Measurements from ENCODE around the gene PLD6.
A peak's percentile ranks its signal among the peaks of the same experiment; 100 is the strongest.

Gene PLD6

DNA sequence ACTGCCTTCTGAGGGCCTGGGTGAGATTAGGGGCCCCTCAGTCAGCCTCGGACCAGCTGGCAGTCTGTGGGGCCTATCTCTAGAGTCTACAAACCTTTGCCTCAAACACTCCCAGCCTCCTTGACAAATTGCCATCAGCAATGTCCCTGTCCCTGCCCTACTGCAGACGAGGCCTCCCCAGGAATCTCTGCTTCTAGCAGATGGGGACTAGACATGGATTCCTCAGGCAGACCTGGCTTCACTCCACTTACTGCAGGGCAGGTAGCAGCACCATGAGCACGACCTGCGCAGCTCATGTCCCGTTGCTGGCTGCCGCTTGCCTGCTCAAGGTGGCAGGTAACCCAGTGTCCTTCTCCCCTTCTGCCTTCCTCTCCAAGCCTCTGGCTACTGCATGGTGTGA is 49.1 kb downstream of the PLD6 start:
- no peak for FAIRE-seq
- no peak for DNase-seq (ENCODE audit: low spot score)

DNA sequence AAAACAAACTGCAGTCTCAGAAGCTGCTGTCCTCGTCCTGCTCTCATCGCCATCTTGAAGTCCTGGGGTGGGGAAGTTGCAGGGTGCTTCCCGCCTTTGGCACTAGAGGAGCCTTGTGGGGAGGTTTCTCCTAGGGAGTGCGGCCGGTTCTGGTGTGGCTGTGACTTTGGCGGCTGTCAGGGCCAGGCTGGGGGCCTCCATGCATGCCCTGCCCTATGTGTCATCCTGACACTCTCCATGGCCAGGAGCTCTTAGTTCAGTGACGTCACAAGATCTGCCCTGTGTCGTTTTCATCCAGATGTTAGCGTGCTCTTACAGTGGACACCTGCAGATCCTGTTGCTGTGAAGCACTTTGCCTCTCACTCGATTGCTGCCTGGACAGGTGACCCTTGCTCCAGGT is 49.6 kb downstream of the PLD6 start:
- FAIRE-seq (peak; percentile 46), DNase-seq (ENCODE audit: low spot score) (no peak)

DNA sequence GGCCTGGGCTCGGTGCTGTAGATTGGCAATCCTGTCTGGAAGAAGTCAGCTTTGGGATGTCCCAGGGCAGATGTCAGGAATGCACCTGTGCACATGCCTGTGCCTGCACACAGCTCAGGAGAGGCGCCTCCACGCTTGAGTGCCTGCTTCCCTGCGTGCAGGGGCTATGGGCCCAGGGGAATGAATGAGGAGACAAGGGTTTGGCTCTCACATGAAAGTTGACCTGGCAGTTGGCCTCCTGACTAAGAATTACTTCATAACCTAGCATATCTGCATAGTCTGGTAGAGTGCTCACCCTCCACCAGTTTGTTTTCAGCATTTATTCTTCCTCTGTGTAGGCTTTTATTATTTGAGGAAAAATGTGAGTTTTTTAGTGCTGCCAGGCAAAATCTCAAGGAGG is 50.0 kb downstream of the PLD6 start:
- DNase-seq (ENCODE audit: low spot score) = no peak
- no peak for FAIRE-seq

DNA sequence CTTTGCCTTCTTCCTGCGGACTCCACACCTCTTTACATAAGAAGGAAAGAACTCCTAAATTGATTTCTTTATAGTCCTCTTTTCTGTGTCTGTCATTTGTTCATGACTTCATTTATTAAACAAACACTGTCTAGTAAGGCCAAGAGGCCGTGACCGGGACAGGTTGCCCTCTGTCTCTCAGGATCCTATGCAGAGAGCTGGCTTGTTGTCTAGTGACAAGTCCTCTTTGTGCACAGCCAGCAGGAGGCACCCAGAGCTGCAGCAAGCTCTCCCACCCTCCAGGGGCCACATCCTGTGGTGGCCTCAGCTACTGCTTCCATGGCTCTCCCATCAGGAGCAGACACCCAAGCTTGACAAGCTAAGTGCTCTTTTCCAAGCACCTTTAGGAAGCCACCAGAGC is 50.6 kb downstream of the PLD6 start:
- FAIRE-seq (no peak), DNase-seq (ENCODE audit: low spot score) (no peak)

DNA sequence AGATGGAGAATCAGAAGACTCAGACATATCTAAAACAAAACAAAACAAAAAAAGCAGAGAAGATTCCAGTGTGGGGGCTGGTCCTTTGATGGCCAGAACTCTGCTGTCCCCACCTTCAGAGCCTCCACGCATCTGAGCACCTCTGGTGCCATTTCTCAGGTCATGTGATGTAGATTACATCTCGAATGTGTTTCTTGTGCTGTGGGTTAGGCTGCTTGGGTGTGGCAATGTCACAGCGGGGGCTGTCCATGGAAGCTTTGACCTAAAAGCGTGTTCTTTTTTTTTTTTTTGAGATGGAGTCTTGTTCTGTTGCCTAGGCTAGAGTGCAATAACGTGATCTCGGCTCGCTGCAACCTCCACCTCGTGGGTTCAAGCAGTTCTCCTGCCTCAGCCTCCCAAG is 51.2 kb downstream of the PLD6 start:
- FAIRE-seq (no peak), DNase-seq (ENCODE audit: low spot score) (no peak)

DNA sequence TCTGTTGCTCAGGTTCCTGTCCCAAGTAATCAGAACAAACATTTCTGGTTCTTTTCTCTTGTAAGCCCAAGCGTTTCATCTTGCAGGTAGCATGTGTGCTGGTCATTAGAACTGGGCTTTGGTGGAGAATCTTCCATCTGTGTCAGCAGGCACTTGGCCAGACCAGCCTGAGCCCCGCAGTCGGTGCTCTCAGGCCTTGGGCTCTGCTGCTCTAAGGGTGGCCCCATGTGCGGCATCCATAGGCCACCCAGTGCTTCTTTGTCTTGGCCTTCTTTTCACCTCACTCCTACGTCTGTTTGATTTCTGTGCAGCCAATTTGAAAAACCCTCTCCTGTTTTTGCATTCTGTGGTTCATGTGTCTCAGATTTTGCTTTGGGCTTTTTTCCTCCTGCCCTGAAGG is 51.6 kb downstream of the PLD6 start:
- DNase-seq (ENCODE audit: low spot score) = no peak
- FAIRE-seq = no peak

DNA sequence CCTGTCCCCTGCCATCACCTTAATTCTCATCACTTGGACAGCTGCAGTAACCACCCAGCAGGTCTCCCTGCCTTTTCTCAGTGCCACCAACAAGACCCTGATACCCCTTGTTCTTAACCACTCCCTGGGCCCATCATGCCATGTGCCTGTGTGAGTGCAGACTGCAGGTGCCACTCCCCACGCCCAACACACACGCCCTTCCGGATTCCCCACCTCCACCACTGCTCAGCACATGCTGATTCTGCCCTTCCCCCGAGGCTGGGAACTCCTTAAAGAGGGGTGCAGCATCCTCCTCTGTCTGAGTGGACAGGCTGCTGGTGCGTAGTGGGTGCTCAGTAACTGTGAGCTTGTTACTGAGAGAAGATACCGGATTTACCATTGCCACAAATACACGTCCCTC is 52.4 kb downstream of the PLD6 start:
- FAIRE-seq = no peak
- no peak for DNase-seq (ENCODE audit: low spot score)

DNA sequence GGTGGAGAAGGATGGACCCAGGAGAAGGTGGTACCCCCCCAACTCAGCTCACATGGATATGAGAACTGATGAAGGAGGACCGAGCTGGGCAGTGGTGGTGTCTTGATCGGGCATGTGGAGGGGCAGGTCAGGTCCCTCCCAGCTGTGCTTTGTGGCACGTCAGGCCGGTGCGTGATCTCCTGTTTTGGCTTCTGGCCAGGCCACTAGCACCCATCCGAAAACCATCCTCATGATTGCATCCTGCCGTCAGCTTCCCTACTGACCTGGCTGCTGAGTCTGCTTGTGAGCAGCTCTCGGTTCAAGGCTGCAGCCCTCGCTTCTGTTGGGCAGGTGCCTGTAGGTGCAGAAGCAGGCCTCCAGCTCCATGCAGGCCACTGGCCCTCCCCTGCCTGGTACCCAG is 53.1 kb downstream of the PLD6 start:
- FAIRE-seq = no peak
- no peak for DNase-seq (ENCODE audit: low spot score)

DNA sequence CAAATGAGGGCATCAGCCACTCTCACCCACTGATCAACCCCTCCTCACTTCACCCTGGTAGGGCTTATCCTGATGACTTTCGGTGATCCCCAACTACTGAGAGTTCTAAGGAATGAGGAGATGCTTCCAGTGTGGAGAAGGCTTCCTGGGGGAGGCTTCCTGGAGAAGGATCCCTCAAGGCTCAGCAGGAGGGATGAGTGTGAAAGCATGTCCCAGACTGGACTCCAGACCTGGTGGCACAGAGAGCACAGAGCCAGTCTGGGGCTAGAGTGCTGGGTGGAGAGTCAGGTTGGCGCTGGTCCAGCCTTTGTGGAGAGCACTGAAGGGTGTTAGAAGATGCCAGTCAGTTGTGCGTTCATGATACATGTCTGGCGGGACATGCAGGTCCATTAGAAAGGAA is 53.7 kb downstream of the PLD6 start:
- peak; percentile 28 for DNase-seq (ENCODE audit: low spot score)
- no peak for FAIRE-seq

DNA sequence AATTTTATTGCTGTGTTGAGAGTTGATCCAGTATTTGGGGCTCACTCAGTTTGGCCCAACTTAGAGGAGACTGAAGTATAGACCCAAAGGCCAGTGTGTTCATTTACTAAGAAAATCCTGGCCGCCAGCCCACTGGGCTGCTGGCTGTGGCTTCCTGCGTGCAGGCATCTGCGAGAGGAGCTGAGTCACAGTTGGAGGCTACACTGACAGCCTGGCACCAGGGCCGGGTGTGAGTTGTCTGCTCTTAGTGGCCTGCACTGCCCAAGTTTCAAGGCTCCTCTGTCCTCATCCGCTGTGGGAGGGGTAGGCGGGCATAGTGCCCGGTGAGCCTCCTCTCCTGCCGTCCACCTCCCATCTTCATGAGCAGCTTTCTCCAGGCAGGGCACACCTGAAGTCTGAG is 54.2 kb downstream of the PLD6 start:
- DNase-seq (ENCODE audit: low spot score) (peak; percentile 93), FAIRE-seq (peak; percentile 52)

DNA sequence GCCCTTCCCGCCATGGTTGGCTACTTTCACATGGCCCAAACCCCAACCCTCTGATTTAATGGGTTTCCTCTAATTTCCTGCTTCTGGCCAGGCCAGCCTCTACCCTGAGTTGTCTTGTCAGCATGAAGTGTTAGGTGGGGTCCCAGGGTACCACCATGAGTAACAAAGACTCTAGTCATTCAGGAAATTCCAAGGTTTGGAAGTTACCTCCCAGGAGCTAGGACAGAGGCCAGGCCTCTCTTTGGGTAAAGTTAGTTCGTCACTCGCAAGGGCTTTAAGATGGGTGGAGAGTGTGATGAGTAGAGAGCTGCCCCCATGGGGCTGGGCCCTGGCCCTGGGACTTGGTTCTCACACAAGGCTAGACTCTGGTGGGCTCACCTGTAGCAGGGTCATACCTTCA is 54.6 kb downstream of the PLD6 start:
- DNase-seq (ENCODE audit: low spot score) (peak; percentile 22), FAIRE-seq (no peak)

DNA sequence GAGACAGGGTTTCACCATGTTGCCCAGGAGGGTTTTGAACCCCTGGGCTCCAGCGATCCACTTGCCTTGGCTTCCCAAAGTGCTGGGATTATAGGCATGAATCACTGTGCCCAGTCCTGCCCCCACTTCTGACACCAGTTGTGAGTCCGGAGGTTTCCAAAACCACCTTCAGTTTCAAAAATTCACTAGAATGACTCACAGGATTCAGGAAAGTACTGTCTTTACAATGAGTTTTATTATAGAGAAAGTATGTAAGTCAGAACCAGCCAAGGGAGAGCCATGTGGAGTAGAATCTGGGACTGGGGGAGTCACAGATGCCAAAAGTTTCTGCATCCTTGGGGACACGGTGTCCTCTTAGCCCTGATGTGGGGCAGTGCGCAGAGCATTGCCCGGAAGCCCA is 55.1 kb downstream of the PLD6 start:
- DNase-seq (ENCODE audit: low spot score) (peak; percentile 67), FAIRE-seq (no peak)
